MM.1S (cell line): ENCODE measurements around the gene ADCY10.
"Not testable (repeated sequence)": the region's sequence is repeated elsewhere in the genome, so short reads cannot be mapped to it uniquely, and the experiment has no call there.

Experiments
- DNase-seq: peaks from one replicate; pipeline ENCODE4 v3.0.0-alpha.2; 2015
- H2AFZ ChIP-seq: fragments of 300-600 bp; sonication (generic); 2 replicates; pipeline ENCODE4 v1.6.0; 2016; ENCODE audit warnings: antibody characterized with exemption, low read length
- H3F3A ChIP-seq: fragments of 300-600 bp; sonication (generic); 2 replicates; pipeline ENCODE4 v1.6.1; 2016; ENCODE audit warnings: mild to moderate bottlenecking, antibody characterized with exemption, low read length, moderate library complexity, mixed read lengths; ENCODE audit not compliant: insufficient read depth
- H3K27ac ChIP-seq: fragments of 300-600 bp; sonication (generic); 2 replicates; pipeline ENCODE4 v1.5.1; 2016; ENCODE audit warnings: mild to moderate bottlenecking, low read length
- H3K27me3 ChIP-seq: fragments of 300-600 bp; sonication (generic); replicated peaks from 2 replicates; pipeline ENCODE4 v1.6.0; 2016; ENCODE audit warnings: low read length; ENCODE audit not compliant: insufficient read depth
- H3K36me3 ChIP-seq: fragments of 300-600 bp; sonication (generic); replicated peaks from 2 replicates; pipeline ENCODE4 v1.6.1; 2016; ENCODE audit warnings: mild to moderate bottlenecking, low read length, mixed read lengths; ENCODE audit not compliant: insufficient read depth
- H3K4me1 ChIP-seq: fragments of 300-600 bp; sonication (generic); 2 replicates; pipeline ENCODE4 v1.6.1; 2016; ENCODE audit warnings: low read length, mixed read lengths
- H3K4me2 ChIP-seq: fragments of 300-600 bp; sonication (generic); 2 replicates; pipeline ENCODE4 v1.6.0; 2016; ENCODE audit warnings: low read depth, low read length
- H3K4me3 ChIP-seq: fragments of 300-600 bp; sonication (generic); 2 replicates; pipeline ENCODE4 v1.5.1; 2016; ENCODE audit warnings: low read length, mixed read lengths
- H3K79me2 ChIP-seq: fragments of 300-600 bp; sonication (generic); 2 replicates; pipeline ENCODE4 v1.6.1; 2016; ENCODE audit warnings: mixed run types, low read length, mixed read lengths
- H3K9ac ChIP-seq: fragments of 300-600 bp; sonication (generic); 2 replicates; pipeline ENCODE4 v1.6.1; 2016; ENCODE audit warnings: low read length, mixed read lengths
- H3K9me2 ChIP-seq: fragments of 300-600 bp; sonication (generic); replicated peaks from 2 replicates; pipeline ENCODE4 v1.6.1; 2016; ENCODE audit warnings: mild to moderate bottlenecking, low read length, mixed read lengths; ENCODE audit not compliant: insufficient read depth
- H3K9me3 ChIP-seq: fragments of 300-600 bp; sonication (generic); replicated peaks from 2 replicates; pipeline ENCODE4 v1.6.1; 2016; ENCODE audit warnings: mild to moderate bottlenecking, low read length, mixed read lengths; ENCODE audit not compliant: insufficient read depth
- H4K20me1 ChIP-seq: fragments of 300-600 bp; sonication (generic); 2 replicates; pipeline ENCODE4 v1.6.1; 2016; ENCODE audit warnings: mild to moderate bottlenecking, low read length, moderate library complexity, mixed read lengths; ENCODE audit not compliant: insufficient read depth
- EZH2 ChIP-seq: fragments of 300-600 bp; sonication (generic); optimal IDR thresholded peaks from 2 replicates; pipeline ENCODE3; 2017; ENCODE audit warnings: low read depth, mild to moderate bottlenecking, antibody characterized with exemption, low read length, mixed read lengths
- EZH2phosphoT487 ChIP-seq: fragments of 300-600 bp; sonication (generic); IDR thresholded peaks from 2 replicates; pipeline ENCODE4 v1.6.1; 2018; ENCODE audit warnings: antibody characterized with exemption, low read length
- TF ChIP-seq, protein P1 (sequence below): fragments of 300-600 bp; sonication (generic); IDR thresholded peaks from 2 replicates; pipeline ENCODE4 v1.5.1; 2016; ENCODE audit warnings: antibody characterized with exemption, low read length, mixed read lengths

The ADCY10 gene

DNA sequence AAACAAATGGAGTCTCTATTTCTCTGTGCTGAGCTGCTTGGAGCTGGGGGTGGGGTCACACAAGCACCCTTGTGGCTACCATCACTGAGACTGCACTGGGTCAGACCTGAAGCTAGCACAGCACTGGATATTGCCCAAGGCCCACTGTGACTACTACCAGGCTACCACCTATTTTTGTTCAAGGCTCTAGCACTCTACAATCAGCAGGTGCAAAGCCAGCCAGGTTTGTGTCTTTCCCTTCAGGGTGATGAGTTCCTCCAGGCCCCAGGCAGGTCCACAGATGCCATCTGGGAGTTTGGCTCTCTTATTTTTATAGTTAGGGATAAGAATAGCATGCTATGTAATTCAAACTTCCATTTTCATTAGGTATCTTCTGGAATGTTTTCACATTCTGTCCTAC, 23.5 kb downstream of the ADCY10 start:
- TF ChIP-seq EZH2 (no peak), EZH2phosphoT487 (no peak)
- TF ChIP-seq, protein P1, sequence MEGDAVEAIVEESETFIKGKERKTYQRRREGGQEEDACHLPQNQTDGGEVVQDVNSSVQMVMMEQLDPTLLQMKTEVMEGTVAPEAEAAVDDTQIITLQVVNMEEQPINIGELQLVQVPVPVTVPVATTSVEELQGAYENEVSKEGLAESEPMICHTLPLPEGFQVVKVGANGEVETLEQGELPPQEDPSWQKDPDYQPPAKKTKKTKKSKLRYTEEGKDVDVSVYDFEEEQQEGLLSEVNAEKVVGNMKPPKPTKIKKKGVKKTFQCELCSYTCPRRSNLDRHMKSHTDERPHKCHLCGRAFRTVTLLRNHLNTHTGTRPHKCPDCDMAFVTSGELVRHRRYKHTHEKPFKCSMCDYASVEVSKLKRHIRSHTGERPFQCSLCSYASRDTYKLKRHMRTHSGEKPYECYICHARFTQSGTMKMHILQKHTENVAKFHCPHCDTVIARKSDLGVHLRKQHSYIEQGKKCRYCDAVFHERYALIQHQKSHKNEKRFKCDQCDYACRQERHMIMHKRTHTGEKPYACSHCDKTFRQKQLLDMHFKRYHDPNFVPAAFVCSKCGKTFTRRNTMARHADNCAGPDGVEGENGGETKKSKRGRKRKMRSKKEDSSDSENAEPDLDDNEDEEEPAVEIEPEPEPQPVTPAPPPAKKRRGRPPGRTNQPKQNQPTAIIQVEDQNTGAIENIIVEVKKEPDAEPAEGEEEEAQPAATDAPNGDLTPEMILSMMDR = no peak
- no peaks in the 10 kb centered on the region for H3K9me3 ChIP-seq
- H2AFZ ChIP-seq = no peak overlapping the region
- H3K36me3 ChIP-seq = no peaks in the 10 kb centered on the region
- no peaks in the 10 kb centered on the region for H3K79me2 ChIP-seq
- H3K27me3 ChIP-seq = no peaks in the 10 kb centered on the region
- H3F3A ChIP-seq = no peaks in the 10 kb centered on the region
- no peaks in the 10 kb centered on the region for H3K9me2 ChIP-seq
- H3K9ac ChIP-seq = no peak overlapping the region
- H3K4me1 ChIP-seq = no peaks in the 10 kb centered on the region
- DNase-seq = no peak
- H3K4me2 ChIP-seq = no peak overlapping the region
- no peaks in the 10 kb centered on the region for H4K20me1 ChIP-seq
- no peak overlapping the region for H3K27ac ChIP-seq
- no peak overlapping the region for H3K4me3 ChIP-seq

DNA sequence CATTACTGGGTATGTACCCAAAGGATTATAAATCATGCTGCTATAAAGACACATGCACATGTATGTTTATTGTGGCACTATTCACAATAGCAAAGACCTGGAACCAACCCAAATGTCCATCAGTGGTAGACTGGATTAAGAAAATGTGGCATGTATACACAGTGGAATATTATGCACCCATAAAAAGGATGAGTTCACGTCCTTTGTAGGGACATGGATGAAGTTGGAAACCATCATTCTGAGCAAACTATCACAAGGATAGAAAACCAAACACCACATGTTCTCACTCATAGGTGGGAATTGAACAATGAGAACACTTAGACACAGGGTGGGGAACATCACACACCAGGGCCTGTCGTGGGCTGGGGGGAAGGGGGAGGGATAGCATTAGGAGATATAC, 26.7 kb downstream of the ADCY10 start:
- not testable (repeated sequence) for H3K9ac ChIP-seq, H3K9me3 ChIP-seq, H3K36me3 ChIP-seq, H3F3A ChIP-seq, DNase-seq, H4K20me1 ChIP-seq, H3K79me2 ChIP-seq, H3K4me3 ChIP-seq, H3K4me1 ChIP-seq, H3K27me3 ChIP-seq, H3K4me2 ChIP-seq, H3K27ac ChIP-seq, H2AFZ ChIP-seq, H3K9me2 ChIP-seq

DNA sequence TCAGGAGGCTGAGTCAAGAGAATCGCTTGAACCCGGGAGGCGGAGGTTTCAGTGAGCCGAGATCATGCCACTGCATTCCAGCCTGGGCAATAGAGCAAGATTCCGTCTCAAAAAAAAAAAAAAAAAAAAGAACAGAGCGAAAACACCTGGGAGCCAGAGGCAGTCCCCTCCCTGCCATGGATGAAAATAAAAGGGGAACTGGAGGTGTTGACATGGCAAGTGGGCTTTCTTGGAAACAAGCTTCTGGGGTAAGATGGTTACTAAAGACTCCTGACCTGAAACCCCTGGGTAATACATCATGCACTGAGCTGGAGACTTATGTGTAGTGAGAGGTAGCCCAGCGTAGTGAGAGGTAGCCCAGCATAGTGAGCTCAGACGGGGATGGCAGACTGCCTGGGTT, 31.6 kb downstream of the ADCY10 start:
- Histone ChIP-seq H3F3A (no peaks in the 10 kb centered on the region), H3K9me2 (no peaks in the 10 kb centered on the region), H3K4me2 (no peak overlapping the region), H3K79me2 (no peaks in the 10 kb centered on the region), H3K9me3 (no peaks in the 10 kb centered on the region), H3K4me3 (no peak overlapping the region), H3K27me3 (no peaks in the 10 kb centered on the region), H3K36me3 (no peaks in the 10 kb centered on the region), H3K9ac (no peak overlapping the region), H4K20me1 (no peaks in the 10 kb centered on the region), H2AFZ (no peak overlapping the region), H3K27ac (no peak overlapping the region), H3K4me1 (no peaks in the 10 kb centered on the region)
- TF ChIP-seq EZH2phosphoT487 = no peak
- TF ChIP-seq, protein P1 = no peak
- TF ChIP-seq EZH2 = no peak
- DNase-seq = no peak

DNA sequence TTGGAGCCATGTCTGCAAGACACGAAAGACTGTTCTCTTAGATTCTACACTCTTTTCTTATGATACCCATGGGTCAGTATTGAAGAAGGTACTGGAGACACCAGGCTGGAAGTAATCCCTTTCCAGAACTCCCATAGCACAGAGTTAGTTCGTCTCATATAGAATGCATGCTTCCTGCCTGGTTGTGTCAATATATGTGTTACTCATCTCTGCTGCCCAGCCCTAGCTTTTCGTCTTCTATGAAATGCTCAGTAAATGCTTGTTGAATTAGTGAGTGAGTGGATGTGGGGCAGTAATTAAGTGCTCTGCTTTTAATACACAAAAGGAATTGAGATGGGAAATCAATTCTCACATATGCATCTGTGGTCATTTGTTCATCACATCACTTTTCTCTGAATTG, 32.1 kb downstream of the ADCY10 start:
- H3K9me3 ChIP-seq = no peaks in the 10 kb centered on the region
- no peaks in the 10 kb centered on the region for H4K20me1 ChIP-seq
- H3K27me3 ChIP-seq = no peaks in the 10 kb centered on the region
- no peaks in the 10 kb centered on the region for H3K79me2 ChIP-seq
- H3K4me1 ChIP-seq = no peaks in the 10 kb centered on the region
- no peak overlapping the region for H3K4me3 ChIP-seq
- H3K36me3 ChIP-seq = no peaks in the 10 kb centered on the region
- TF ChIP-seq EZH2phosphoT487 (no peak), EZH2 (no peak)
- TF ChIP-seq, protein P1 = no peak
- no peak overlapping the region for H2AFZ ChIP-seq
- H3K4me2 ChIP-seq = no peak overlapping the region
- no peak overlapping the region for H3K9ac ChIP-seq
- no peak for DNase-seq
- H3K9me2 ChIP-seq = no peaks in the 10 kb centered on the region
- no peak overlapping the region for H3K27ac ChIP-seq
- H3F3A ChIP-seq = no peaks in the 10 kb centered on the region
